Measurements from ENCODE around the gene GPC3. TPM values are rescaled to one million over a fixed set of nuclear protein-coding genes. Genes with fewer than 3 reads are reported as not detected.

GPC3 gene
- total and polyA plus RNA-seq, 7 donors, result 0.43 to 2.3 (median 1.4) TPM

- no peak for DNase-seq
- Histone ChIP-seq H3K4me1 (no peaks in the 10 kb centered on the region), H3K27ac (no peak overlapping the region), H3K9me3 (no peaks in the 10 kb centered on the region), H3K27me3 (ENCODE audit: insufficient read depth in 3 of 3, low read length in 2 of 3) (peaks cover 0 to 24% (median 0%) of the 10 kb centered on the region in 3 donors), H3K36me3 (ENCODE audit: insufficient read depth in 1 of 2, low read depth in 1 of 2) (no peaks in the 10 kb centered on the region), H3K4me3 (no peak overlapping the region)
- no peak for ATAC-seq
- 81 to 87% (median 86%) methylated on average over 2 of the region's 2 CpGs for WGBS, 3 donors
- intact Hi-C loops (cut with DNase I), result no loop called here
- TF ChIP-seq CTCF (IDR thresholded peaks at IDR 0.05), result no peak
These were observed 131.1 kb downstream of the GPC3 start for GRCh38 chrX:133854290-133854689.

GRCh38 chrX:133852837-133853356 lies 132.5 kb downstream of the GPC3 start:
- H3K9me3 ChIP-seq, result no peaks in the 10 kb centered on the region
- no peak for TF ChIP-seq CTCF (IDR thresholded peaks at IDR 0.05)
- no peak for ATAC-seq
- 62 to 85% (median 79%) methylated on average over 2 of the region's 2 CpGs for WGBS, 3 donors
- intact Hi-C loops (cut with DNase I), result no loop called here
- H3K27me3 ChIP-seq (ENCODE audit: insufficient read depth in 3 of 3, low read length in 2 of 3), result peaks cover 0 to 21% (median 0%) of the 10 kb centered on the region in 3 donors
- no peak overlapping the region for H3K4me3 ChIP-seq
- H3K27ac ChIP-seq, result no peak overlapping the region
- no peaks in the 10 kb centered on the region for H3K36me3 ChIP-seq (ENCODE audit: insufficient read depth in 1 of 2, low read depth in 1 of 2)
- DNase-seq, result no peak
- no peaks in the 10 kb centered on the region for H3K4me1 ChIP-seq

- no peak for TF ChIP-seq CTCF (IDR thresholded peaks at IDR 0.05)
- no peaks in the 10 kb centered on the region for H3K36me3 ChIP-seq (ENCODE audit: insufficient read depth in 1 of 2, low read depth in 1 of 2)
- ATAC-seq (no peak), DNase-seq (no peak)
- WGBS, 3 donors, result 30 to 45% (median 41%) methylated on average over 3 of the region's 3 CpGs
- H3K27ac ChIP-seq, result no peak overlapping the region
- no peaks in the 10 kb centered on the region for H3K9me3 ChIP-seq
- intact Hi-C loops (cut with DNase I), result no loop called here
- H3K4me1 ChIP-seq, result no peaks in the 10 kb centered on the region
- H3K27me3 ChIP-seq (ENCODE audit: insufficient read depth in 3 of 3, low read length in 2 of 3), result peaks cover 0 to 23% (median 0%) of the 10 kb centered on the region in 3 donors
- H3K4me3 ChIP-seq, result no peak overlapping the region
These were observed 133.0 kb downstream of the GPC3 start for GRCh38 chrX:133852401-133852800.

- 83 to 93% (median 87%) methylated on average over 2 of the region's 2 CpGs for WGBS, 3 donors
- no peak for TF ChIP-seq CTCF (IDR thresholded peaks at IDR 0.05)
- H3K4me1 ChIP-seq, result no peaks in the 10 kb centered on the region
- no peak overlapping the region for H3K4me3 ChIP-seq
- ATAC-seq (no peak), DNase-seq (no peak)
- H3K27me3 ChIP-seq (ENCODE audit: insufficient read depth in 3 of 3, low read length in 2 of 3), result peaks cover 0 to 21% (median 0%) of the 10 kb centered on the region in 3 donors
- no peaks in the 10 kb centered on the region for H3K36me3 ChIP-seq (ENCODE audit: insufficient read depth in 1 of 2, low read depth in 1 of 2)
- no peak overlapping the region for H3K27ac ChIP-seq
- no peaks in the 10 kb centered on the region for H3K9me3 ChIP-seq
- intact Hi-C loops (cut with DNase I), result no loop called here
These were observed 135.0 kb downstream of the GPC3 start for GRCh38 chrX:133850399-133850798.

- Histone ChIP-seq H3K9me3 (no peaks in the 10 kb centered on the region), H3K4me1 (no peaks in the 10 kb centered on the region), H3K27me3 (ENCODE audit: insufficient read depth in 3 of 3, low read length in 2 of 3) (peaks cover 0 to 21% (median 0%) of the 10 kb centered on the region in 3 donors), H3K4me3 (no peak overlapping the region), H3K27ac (no peak overlapping the region), H3K36me3 (ENCODE audit: insufficient read depth in 1 of 2, low read depth in 1 of 2) (no peaks in the 10 kb centered on the region)
- ATAC-seq (no peak), DNase-seq (no peak)
- TF ChIP-seq CTCF (IDR thresholded peaks at IDR 0.05), result no peak
- intact Hi-C loops (cut with DNase I), result no loop called here
These were observed 135.7 kb downstream of the GPC3 start for GRCh38 chrX:133849676-133850075.
